Peyer's patch (tissue), 4 donors: Measurements from ENCODE around the gene ANO10.
"Not testable (repeated sequence)": the region's sequence is repeated elsewhere in the genome, so short reads cannot be mapped to it uniquely, and the experiment has no call there.

Experiments used
- CTCF ChIP-seq, 6 experiments: fragments of 450-650 bp in 4 of 6; fragments of 200-600 bp in 2 of 6; sonication (generic) in 1 of 6; IDR thresholded peaks; one replicate each; pipeline ENCODE4 v1.5.1; 2017 to 2019; ENCODE audit warnings: antibody characterized with exemption in 6 of 6, mild to moderate bottlenecking in 3 of 6, moderate library complexity in 1 of 6
- POLR2A ChIP-seq, 2 donors: fragments of 450-650 bp; IDR thresholded peaks; one replicate each; pipeline ENCODE4 v1.5.1; 2017; ENCODE audit warnings: antibody characterized with exemption in 2 of 2, mild to moderate bottlenecking in 2 of 2, moderate library complexity in 2 of 2

- not testable (repeated sequence) for TF ChIP-seq CTCF, POLR2A (IDR thresholded peaks at IDR 0.05)
These were observed 26.5 kb downstream of the ANO10 start for GRCh38 chr3:43595280-43595679.
